Measurements from ENCODE around the gene SRSF6. TPM values are rescaled to one million over a fixed set of nuclear protein-coding genes. Genes with fewer than 3 reads are reported as not detected.

SRSF6 gene
- total RNA-seq, 1 experiment from 2014 or later, result 242 TPM

DNA sequence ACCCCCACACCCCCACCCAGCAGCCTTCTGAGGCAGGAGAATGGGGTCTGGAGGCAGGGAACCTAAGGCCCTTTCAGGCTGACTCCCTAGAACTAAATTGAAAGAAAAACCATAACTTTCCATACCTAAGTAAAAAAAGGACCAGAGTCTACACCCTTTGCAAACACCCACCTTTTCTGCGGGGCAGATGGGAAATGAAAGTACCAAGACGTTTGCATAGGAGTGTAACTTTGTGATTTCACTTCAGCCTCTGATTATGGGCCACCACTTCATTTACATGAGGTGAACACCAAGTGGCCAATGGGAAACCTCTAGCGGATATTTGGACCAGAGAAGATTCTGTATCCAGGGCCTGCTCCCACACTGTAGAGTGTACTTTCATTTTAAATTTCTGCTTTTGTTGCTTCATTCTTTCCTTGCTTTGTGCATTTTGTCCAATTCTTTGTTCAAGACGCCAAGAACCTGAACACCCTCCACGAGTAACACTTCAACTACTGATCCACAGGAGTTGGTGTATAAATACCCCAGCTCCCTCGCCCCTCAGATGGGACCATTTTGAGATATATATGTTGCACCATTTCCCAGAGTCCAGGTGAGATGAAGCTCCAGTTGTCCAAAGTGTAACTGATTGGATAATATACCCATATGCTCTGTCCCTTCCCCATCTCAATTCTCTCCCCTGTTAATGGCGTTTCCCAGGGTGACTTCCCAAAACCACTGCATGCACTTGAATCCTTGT is 18.9 kb upstream of the SRSF6 start:
- ChIA-PET RAD21 (ENCODE audit: low non-redundant PET in 1 of 2, low total read pairs in 2 of 2, uncharacterized antibody in 2 of 2, unreplicated experiment in 2 of 2) (no interaction called here), CTCF (no interaction called here), POLR2A (no interaction called here)
- no peaks in the 10 kb centered on the region for H3K9me2 ChIP-seq (ENCODE audit: insufficient read depth)
- H4K20me1 ChIP-seq (ENCODE audit: insufficient read depth), result no peaks in the 10 kb centered on the region
- no peaks in the 10 kb centered on the region for H3K79me2 ChIP-seq (ENCODE audit: insufficient read depth, low read length)
- peaks cover 16% of the 10 kb centered on the region; the same call in 1 of the 2 replicates for H3K27me3 ChIP-seq (ENCODE audit: insufficient read depth, low read length)
- no peak overlapping the region for H3K9ac ChIP-seq (ENCODE audit: low read length)
- H3K9me3 ChIP-seq (ENCODE audit: control insufficient read depth in 1 of 2, insufficient read depth in 1 of 2, low read depth in 1 of 2, low read length in 2 of 2), result no peaks in the 10 kb centered on the region
- intact Hi-C loops (cut with micrococcal nuclease), result no loop called here
- H3K4me3 ChIP-seq (replicated peaks in 1 of 2; ENCODE audit: low read depth in 1 of 2, low read length in 2 of 2), result no peak overlapping the region
- H3K27ac ChIP-seq (ENCODE audit: low read depth, low read length), result no peak overlapping the region
- no peak overlapping the region for H2AFZ ChIP-seq (ENCODE audit: low read depth, low read length, poor library complexity, severe bottlenecking)
- no TSS peak for BruUV-seq (replicated peaks)
- no peak for DNase-seq (ENCODE audit: low read depth, low spot score)
- TF ChIP-seq POLR2A (IDR thresholded peaks at IDR 0.05; ENCODE audit: borderline replicate concordance, extremely low read depth, insufficient read depth, insufficient read length), result no peak
- H3K4me2 ChIP-seq (ENCODE audit: low read length), result no peak overlapping the region
- no peaks in the 10 kb centered on the region for H3K36me3 ChIP-seq (ENCODE audit: control insufficient read depth in 1 of 2, insufficient read depth in 2 of 2, low read length in 2 of 2)
- peaks cover 0 to 4% of the 10 kb centered on the region in 2 experiments; a peak in 2 of 4 replicates for H3K4me1 ChIP-seq (ENCODE audit: control insufficient read depth in 1 of 2, insufficient read depth in 2 of 2, low read length in 2 of 2)
- no peak for ATAC-seq

DNA sequence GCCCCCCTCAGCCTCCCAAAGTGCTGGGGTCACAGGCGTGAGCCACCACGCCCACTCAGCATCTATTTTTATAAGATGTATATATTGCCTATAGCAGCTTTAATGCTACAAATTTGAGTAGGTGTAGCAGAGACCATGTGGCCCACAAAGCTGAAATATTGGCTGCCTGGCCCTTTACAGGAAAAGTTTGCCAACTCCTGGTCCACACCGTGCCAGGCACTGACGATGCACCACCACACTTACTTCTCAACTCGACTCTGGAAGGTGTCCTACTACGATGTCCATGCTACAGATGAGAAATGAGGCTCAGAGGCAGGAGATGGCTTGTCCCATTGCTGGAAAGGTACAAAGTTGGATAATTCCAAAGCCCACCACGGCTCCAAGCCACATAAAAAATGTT is 17.2 kb upstream of the SRSF6 start:
- POLR2A ChIA-PET, result no interaction called here

More for the DNA sequence above, 17.2 kb upstream of the SRSF6 start:
- no peak for TF ChIP-seq SRF (IDR thresholded peaks at IDR 0.05; ENCODE audit: low read depth)
- no peak for TF ChIP-seq TCF7L2 (IDR thresholded peaks at IDR 0.05; ENCODE audit: borderline replicate concordance, extremely low read depth, insufficient read depth, insufficient read length)
- TF ChIP-seq, protein P1, sequence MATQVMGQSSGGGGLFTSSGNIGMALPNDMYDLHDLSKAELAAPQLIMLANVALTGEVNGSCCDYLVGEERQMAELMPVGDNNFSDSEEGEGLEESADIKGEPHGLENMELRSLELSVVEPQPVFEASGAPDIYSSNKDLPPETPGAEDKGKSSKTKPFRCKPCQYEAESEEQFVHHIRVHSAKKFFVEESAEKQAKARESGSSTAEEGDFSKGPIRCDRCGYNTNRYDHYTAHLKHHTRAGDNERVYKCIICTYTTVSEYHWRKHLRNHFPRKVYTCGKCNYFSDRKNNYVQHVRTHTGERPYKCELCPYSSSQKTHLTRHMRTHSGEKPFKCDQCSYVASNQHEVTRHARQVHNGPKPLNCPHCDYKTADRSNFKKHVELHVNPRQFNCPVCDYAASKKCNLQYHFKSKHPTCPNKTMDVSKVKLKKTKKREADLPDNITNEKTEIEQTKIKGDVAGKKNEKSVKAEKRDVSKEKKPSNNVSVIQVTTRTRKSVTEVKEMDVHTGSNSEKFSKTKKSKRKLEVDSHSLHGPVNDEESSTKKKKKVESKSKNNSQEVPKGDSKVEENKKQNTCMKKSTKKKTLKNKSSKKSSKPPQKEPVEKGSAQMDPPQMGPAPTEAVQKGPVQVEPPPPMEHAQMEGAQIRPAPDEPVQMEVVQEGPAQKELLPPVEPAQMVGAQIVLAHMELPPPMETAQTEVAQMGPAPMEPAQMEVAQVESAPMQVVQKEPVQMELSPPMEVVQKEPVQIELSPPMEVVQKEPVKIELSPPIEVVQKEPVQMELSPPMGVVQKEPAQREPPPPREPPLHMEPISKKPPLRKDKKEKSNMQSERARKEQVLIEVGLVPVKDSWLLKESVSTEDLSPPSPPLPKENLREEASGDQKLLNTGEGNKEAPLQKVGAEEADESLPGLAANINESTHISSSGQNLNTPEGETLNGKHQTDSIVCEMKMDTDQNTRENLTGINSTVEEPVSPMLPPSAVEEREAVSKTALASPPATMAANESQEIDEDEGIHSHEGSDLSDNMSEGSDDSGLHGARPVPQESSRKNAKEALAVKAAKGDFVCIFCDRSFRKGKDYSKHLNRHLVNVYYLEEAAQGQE (IDR thresholded peaks at IDR 0.05; ENCODE audit: low read depth), result no peak
- no peak for TF ChIP-seq JUND (IDR thresholded peaks at IDR 0.05)
- TF ChIP-seq CEBPB (IDR thresholded peaks at IDR 0.05; ENCODE audit: low read depth), result no peak
- TF ChIP-seq POLR2AphosphoS5 (IDR thresholded peaks at IDR 0.05; ENCODE audit: low read depth, low read length), result no peak
- no peak for TF ChIP-seq ZNF274 (IDR thresholded peaks at IDR 0.05; ENCODE audit: low read depth, low read length)
- TF ChIP-seq CBX3 (IDR thresholded peaks at IDR 0.05; ENCODE audit: low read depth), result no peak
- H3K36me3 ChIP-seq (ENCODE audit: control insufficient read depth in 1 of 2, insufficient read depth in 2 of 2, low read length in 2 of 2), result no peaks in the 10 kb centered on the region
- H3K9me3 ChIP-seq (ENCODE audit: control insufficient read depth in 1 of 2, insufficient read depth in 1 of 2, low read depth in 1 of 2, low read length in 2 of 2), result no peaks in the 10 kb centered on the region
- no peaks in the 10 kb centered on the region for H4K20me1 ChIP-seq (ENCODE audit: insufficient read depth)
- no peaks in the 10 kb centered on the region for H3K79me2 ChIP-seq (ENCODE audit: insufficient read depth, low read length)
- intact Hi-C loops (cut with micrococcal nuclease), result no loop called here
- no peak overlapping the region for H3K4me3 ChIP-seq (replicated peaks in 1 of 2; ENCODE audit: low read depth in 1 of 2, low read length in 2 of 2)
- RAD21 ChIA-PET (ENCODE audit: low non-redundant PET in 1 of 2, low total read pairs in 2 of 2, uncharacterized antibody in 2 of 2, unreplicated experiment in 2 of 2), result no interaction called here
- no peak overlapping the region for H3K27ac ChIP-seq (ENCODE audit: low read depth, low read length)
- no peaks in the 10 kb centered on the region for H3K9me2 ChIP-seq (ENCODE audit: insufficient read depth)
- no peak overlapping the region for H3K4me2 ChIP-seq (ENCODE audit: low read length)
- peaks cover 0 to 14% of the 10 kb centered on the region in 2 experiments; a peak in 2 of 4 replicates for H3K4me1 ChIP-seq (ENCODE audit: control insufficient read depth in 1 of 2, insufficient read depth in 2 of 2, low read length in 2 of 2)
- CTCF ChIA-PET, result no interaction called here
- H3K27me3 ChIP-seq (ENCODE audit: insufficient read depth, low read length), result peaks cover 13% of the 10 kb centered on the region; the same call in 1 of the 2 replicates
- no peak for DNase-seq (ENCODE audit: low read depth, low spot score)
- H3K9ac ChIP-seq (ENCODE audit: low read length), result no peak overlapping the region
- H2AFZ ChIP-seq (ENCODE audit: low read depth, low read length, poor library complexity, severe bottlenecking), result no peak overlapping the region
- no peak for ATAC-seq
- BruUV-seq (replicated peaks), result no TSS peak

Data from HCT116 (cell line).